Activated T-cell treated with anti-CD3 and anti-CD28 coated beads for 24 hours (primary cell): ENCODE results near the gene CCN2.
"Not testable (repeated sequence)": the region's sequence is repeated elsewhere in the genome, so short reads cannot be mapped to it uniquely, and the experiment has no call there.

ENCODE experiments used
- DNase-seq: peaks from one replicate; pipeline ENCODE4 v3.0.0-alpha.2; 2020; ENCODE audit warnings: low read depth

The CCN2 gene

DNA sequence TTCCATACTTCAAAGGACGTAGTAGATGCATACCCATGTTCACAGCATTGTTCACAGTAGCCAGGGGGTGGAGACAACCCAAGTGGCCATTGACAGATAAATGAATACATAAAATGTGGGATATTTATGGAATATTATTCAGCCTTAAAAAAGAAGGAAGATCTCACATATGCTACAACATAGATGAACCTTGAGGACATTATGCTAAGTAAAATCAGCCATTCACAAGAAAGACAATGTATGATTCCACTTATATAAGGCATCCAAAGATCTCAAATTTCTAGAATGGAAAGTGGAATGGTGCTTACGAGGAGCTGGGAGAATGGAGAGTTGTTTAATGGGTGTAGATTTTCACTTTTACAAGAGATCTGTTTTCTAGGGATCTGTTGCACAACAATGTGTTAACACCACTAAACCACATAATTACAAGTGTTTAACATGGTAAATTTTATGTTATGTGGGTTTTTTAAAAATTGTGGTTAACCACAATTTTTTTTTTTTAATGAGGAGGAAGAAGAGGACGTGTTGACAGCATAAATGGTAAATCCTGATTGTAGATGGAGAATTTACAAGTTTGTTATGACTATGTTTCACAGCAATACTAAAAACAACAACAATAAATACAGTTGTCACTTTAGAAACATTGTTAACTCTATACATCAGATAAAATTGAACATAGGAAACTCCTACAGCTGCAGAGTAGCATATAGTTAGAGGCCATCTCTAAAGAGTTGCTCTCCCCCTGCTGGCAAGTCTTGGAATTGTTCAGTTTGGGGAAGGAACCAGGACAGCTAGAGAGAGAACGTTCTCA is 41.6 kb downstream of the CCN2 start:
- DNase-seq: peak; percentile 67

DNA sequence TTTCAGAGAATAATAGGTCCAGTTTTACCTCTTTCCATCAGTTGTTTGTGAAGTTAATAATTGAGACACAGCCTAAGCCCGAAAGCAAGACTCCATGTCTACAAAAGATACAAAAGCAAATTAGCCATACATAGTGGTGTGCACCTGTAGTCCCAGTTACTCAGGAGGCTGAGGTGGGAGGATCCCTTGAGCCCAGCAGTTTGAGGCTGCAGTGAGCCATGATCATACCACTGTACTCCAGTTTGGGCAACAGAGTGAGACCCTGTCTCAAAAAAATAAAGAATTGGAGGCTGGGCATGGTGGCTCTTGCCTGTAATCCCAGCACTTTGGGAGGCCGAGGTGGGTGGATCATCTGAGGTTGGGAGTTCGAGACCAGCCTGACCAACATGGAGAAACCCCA is 42.4 kb downstream of the CCN2 start:
- DNase-seq: not testable (repeated sequence)

- not testable (repeated sequence) for DNase-seq
These were observed 47.4 kb downstream of the CCN2 start for GRCh38 chr6:131903734-131904133.

DNA sequence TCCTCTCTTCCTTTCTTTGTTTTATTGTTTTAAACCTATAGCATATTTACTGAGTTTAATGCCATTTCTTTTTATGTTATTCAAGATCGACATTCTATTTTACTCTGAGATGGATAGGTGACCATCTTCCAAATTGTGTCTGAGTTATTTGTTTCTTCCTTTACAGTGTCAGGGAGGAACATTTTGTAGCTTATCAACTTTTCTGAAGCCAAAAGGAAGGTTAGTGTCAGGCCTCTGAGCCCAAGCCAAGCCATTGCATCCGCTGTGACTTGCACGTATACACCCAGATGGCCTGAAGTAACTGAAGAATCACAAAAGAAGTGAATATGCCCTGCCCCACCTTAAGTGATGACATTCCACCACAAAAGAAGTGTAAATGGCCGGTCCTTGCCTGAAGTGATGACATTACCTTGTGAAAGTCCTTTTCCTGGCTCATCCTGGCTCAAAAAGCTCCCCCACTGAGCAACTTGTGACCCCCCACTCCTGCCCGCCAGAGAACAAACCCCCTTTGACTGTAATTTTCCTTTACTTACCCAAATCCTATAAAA is 49.8 kb downstream of the CCN2 start:
- DNase-seq: not testable (repeated sequence)

DNA sequence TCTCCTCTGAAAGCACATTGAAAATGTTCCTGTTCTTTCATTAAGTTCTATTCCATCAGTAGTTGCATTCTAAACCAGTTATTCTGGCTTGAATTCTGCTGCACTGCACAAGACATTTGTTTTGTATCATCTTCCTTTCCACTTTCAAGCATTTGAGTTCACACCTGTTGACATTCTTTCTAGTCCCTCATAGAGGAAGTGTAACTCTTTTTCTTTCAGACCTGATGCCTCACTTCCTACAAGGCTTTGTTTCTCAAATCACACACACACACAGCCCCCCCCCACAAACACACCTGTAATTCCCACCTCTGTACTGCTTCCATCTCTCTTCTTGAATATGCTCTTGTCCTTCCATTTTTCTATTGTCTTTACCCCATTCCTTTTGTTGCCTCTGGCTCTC is 50.9 kb downstream of the CCN2 start:
- no peak for DNase-seq

DNA sequence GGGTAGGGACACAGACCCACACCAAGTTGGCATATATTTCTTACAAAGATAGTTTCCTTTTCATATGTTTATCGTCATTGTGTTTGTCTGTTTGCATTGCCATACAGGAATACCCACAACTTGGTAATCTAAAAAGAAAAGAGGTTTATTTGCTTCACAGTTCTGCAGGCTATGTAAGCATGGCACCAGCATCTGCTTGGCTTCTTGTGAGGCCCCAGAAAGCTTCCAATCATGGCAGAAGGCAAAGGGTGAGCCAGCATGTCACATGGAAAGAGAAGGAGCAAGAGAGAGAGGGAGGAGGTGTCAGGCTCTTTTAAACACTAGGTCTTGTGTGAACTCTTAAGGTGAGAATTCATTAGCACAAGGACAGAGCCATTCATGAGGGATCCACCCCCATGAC is 52.5 kb downstream of the CCN2 start:
- no peak for DNase-seq
